ENCODE measurements around the gene SLCO3A1. TPM values are rescaled to one million over a fixed set of nuclear protein-coding genes. Genes with fewer than 3 reads are reported as not detected.

Gene SLCO3A1
- total RNA-seq, 2 experiments from 2014 or later, result 29.5 to 30.4 TPM

DNA sequence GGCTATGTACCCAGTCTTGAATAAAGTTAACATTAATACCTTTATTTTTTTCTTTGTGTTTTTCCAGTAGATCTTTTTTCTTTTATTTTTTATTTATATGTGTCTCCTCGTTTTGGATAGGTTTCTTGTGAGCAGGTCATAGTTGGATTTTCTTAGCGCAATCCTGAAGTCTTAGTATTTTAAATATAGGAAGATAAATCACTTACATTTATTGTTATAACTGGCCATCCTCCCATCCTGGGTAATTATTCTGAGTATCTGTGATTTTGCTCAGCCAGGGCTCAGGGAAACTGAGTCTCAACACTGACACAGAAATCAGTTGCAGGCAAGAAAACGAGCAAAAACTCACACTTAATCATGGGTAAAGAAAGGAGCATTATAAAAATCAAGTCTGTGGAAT is 11.6 kb upstream of the SLCO3A1 start:
- TF ChIP-seq, protein P1, sequence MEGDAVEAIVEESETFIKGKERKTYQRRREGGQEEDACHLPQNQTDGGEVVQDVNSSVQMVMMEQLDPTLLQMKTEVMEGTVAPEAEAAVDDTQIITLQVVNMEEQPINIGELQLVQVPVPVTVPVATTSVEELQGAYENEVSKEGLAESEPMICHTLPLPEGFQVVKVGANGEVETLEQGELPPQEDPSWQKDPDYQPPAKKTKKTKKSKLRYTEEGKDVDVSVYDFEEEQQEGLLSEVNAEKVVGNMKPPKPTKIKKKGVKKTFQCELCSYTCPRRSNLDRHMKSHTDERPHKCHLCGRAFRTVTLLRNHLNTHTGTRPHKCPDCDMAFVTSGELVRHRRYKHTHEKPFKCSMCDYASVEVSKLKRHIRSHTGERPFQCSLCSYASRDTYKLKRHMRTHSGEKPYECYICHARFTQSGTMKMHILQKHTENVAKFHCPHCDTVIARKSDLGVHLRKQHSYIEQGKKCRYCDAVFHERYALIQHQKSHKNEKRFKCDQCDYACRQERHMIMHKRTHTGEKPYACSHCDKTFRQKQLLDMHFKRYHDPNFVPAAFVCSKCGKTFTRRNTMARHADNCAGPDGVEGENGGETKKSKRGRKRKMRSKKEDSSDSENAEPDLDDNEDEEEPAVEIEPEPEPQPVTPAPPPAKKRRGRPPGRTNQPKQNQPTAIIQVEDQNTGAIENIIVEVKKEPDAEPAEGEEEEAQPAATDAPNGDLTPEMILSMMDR (IDR thresholded peaks at IDR 0.05), result no peak
- no peak overlapping the region for H3K4me3 Mint-ChIP-seq
- H3K9me3 Mint-ChIP-seq, result no peaks in the 10 kb centered on the region
- H3K4me1 ChIP-seq (ENCODE audit: insufficient read depth, low read length), result no peaks in the 10 kb centered on the region
- H3K4me1 Mint-ChIP-seq (ENCODE audit: low read depth), result no peaks in the 10 kb centered on the region
- DNase-seq (no peak), ATAC-seq (ENCODE audit: poor library complexity) (no peak)
- peaks cover 57% of the 10 kb centered on the region for H3K27me3 Mint-ChIP-seq
- no peak overlapping the region for H3K27ac Mint-ChIP-seq
- H3K36me3 ChIP-seq (ENCODE audit: insufficient read depth, low read length), result no peaks in the 10 kb centered on the region
- H3K9me3 ChIP-seq (ENCODE audit: control insufficient read depth in 1 of 2, insufficient read depth in 1 of 2, low read length in 2 of 2), result no peaks in the 10 kb centered on the region
- H3K27ac ChIP-seq (ENCODE audit: low read depth in 1 of 2, low read length in 2 of 2), result no peak overlapping the region
- intact Hi-C loops (cut with DNase I, micrococcal nuclease), result loop anchor here in 1 of 2 experiments (5.0 kb wide), 1 partner anchor 810 kb away; no protein-coding TSS in a partner anchor
- H3K36me3 Mint-ChIP-seq (ENCODE audit: low read depth), result no peaks in the 10 kb centered on the region
- ChIA-PET POLR2A (no interaction called here), CTCF (no interaction called here)
- H3K27me3 ChIP-seq (ENCODE audit: control insufficient read depth in 1 of 2, insufficient read depth in 2 of 2, low read length in 2 of 2), result peaks cover 0 to 3% of the 10 kb centered on the region in 2 experiments
- H3K4me3 ChIP-seq (ENCODE audit: low read length), result no peak overlapping the region

DNA sequence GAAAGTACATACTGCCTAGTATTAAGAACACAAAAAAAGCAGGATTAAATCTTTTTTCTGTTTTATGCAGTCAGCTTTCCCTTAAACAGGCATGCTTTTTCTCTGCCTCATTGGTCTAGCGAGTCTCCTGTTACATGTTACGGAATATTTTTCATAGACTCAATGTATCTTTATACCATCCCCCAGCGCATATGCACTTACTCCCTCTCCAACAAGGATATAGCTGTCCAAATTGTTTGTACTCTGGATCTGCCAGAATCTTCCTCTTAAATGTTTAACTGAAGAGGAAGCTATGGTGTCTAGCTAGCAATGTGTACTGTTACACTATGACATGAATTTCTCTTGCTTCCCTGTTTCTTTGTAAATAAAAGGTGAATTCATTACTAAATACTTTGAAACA is 9.2 kb upstream of the SLCO3A1 start:
- ATAC-seq (ENCODE audit: poor library complexity) (no peak), DNase-seq (no peak)
- peaks cover 52% of the 10 kb centered on the region for H3K27me3 Mint-ChIP-seq
- intact Hi-C loops (cut with DNase I, micrococcal nuclease), result loop anchor here in 1 of 2 experiments (5.0 kb wide), 1 partner anchor 812 kb away; no protein-coding TSS in a partner anchor
- no peaks in the 10 kb centered on the region for H3K36me3 Mint-ChIP-seq (ENCODE audit: low read depth)
- Histone ChIP-seq H3K36me3 (ENCODE audit: insufficient read depth, low read length) (no peaks in the 10 kb centered on the region), H3K9me3 (ENCODE audit: control insufficient read depth in 1 of 2, insufficient read depth in 1 of 2, low read length in 2 of 2) (no peaks in the 10 kb centered on the region), H3K27me3 (ENCODE audit: control insufficient read depth in 1 of 2, insufficient read depth in 2 of 2, low read length in 2 of 2) (peaks cover 0 to 3% of the 10 kb centered on the region in 2 experiments), H3K4me1 (ENCODE audit: insufficient read depth, low read length) (no peaks in the 10 kb centered on the region), H3K27ac (ENCODE audit: low read depth in 1 of 2, low read length in 2 of 2) (no peak overlapping the region), H3K4me3 (ENCODE audit: low read length) (no peak overlapping the region)
- no peak overlapping the region for H3K4me3 Mint-ChIP-seq
- H3K9me3 Mint-ChIP-seq, result no peaks in the 10 kb centered on the region
- H3K4me1 Mint-ChIP-seq (ENCODE audit: low read depth), result peaks cover 7% of the 10 kb centered on the region
- ChIA-PET CTCF (interaction anchor here (0.5 kb wide), 1 partner anchor 15 kb away, joined by 3 read pairs; no protein-coding TSS in a partner anchor), POLR2A (no interaction called here)
- no peak overlapping the region for H3K27ac Mint-ChIP-seq
- TF ChIP-seq, protein P1 (IDR thresholded peaks at IDR 0.05), result no peak

DNA sequence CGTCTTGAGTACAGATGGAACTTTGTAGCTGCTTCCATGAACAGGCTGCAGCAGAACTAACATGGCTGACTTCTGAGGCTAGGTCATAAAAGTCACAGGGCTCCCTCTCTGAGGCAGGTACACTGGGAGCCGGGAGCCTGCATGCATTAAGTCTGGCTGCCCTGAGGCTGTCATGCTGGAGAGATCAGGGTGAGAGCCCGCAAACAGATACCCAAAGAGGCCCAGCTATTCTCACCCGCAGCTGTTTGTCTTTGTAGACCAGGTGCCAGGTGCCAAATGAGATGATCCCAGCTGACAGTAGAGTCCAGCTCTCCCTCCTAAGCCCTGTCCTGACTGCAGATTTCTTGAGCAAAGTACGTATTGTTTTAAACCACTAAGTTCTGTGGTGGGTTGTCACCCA is 8.6 kb upstream of the SLCO3A1 start:
- CTCF ChIA-PET, result interaction anchor here (0.5 kb wide), 1 partner anchor 15 kb away, joined by 3 read pairs; no protein-coding TSS in a partner anchor
- Mint-ChIP-seq H3K27me3 (peaks cover 52% of the 10 kb centered on the region), H3K27ac (no peak overlapping the region), H3K36me3 (ENCODE audit: low read depth) (no peaks in the 10 kb centered on the region), H3K4me1 (ENCODE audit: low read depth) (peaks cover 12% of the 10 kb centered on the region), H3K4me3 (no peak overlapping the region), H3K9me3 (no peaks in the 10 kb centered on the region)
- no peak for DNase-seq
- no peaks in the 10 kb centered on the region for H3K36me3 ChIP-seq (ENCODE audit: insufficient read depth, low read length)
- TF ChIP-seq, protein P1 (IDR thresholded peaks at IDR 0.05), result no peak
- ATAC-seq (ENCODE audit: poor library complexity), result no peak
- no peaks in the 10 kb centered on the region for H3K9me3 ChIP-seq (ENCODE audit: control insufficient read depth in 1 of 2, insufficient read depth in 1 of 2, low read length in 2 of 2)
- peaks cover 0 to under 1% of the 10 kb centered on the region in 2 experiments for H3K27me3 ChIP-seq (ENCODE audit: control insufficient read depth in 1 of 2, insufficient read depth in 2 of 2, low read length in 2 of 2)
- peaks cover 5% of the 10 kb centered on the region for H3K4me1 ChIP-seq (ENCODE audit: insufficient read depth, low read length)
- intact Hi-C loops (cut with DNase I, micrococcal nuclease), result loop anchor here in 1 of 2 experiments (5.0 kb wide), 1 partner anchor 813 kb away; no protein-coding TSS in a partner anchor
- POLR2A ChIA-PET, result no interaction called here
- H3K4me3 ChIP-seq (ENCODE audit: low read length), result no peak overlapping the region
- no peak overlapping the region for H3K27ac ChIP-seq (ENCODE audit: low read depth in 1 of 2, low read length in 2 of 2)

Measured in CD4-positive, alpha-beta T cell (primary cell).